OCI-LY7 (cell line): ENCODE measurements around the gene EMC8. TPM values are rescaled to one million over a fixed set of nuclear protein-coding genes. Genes with fewer than 3 reads are reported as not detected.
"Not testable (repeated sequence)": the region's sequence is repeated elsewhere in the genome, so short reads cannot be mapped to it uniquely, and the experiment has no call there.

Source experiments
- BruUV-seq: library from RNA; stranded (reverse); fragments of 400-500 nt; replicated peaks from 2 replicates; lab custom pipeline; 2021; lab: Mats Ljungman, UMichigan
- CTCF ChIA-PET: fragments of 300-600 bp; sonication (Branson Sonifier 250); formaldehyde crosslinking; loops from one replicate; lab custom pipeline; 2022; ENCODE audit warnings: antibody characterized with exemption; ENCODE audit not compliant: unreplicated experiment; lab: Charles Lee
- POLR2A ChIA-PET: fragments of 300-600 bp; sonication (Branson Sonifier 250); formaldehyde crosslinking; loops from one replicate; lab custom pipeline; 2022; ENCODE audit warnings: antibody characterized with exemption; lab: Charles Lee
- DNase-seq: peaks from one replicate; pipeline ENCODE4 v3.0.0-alpha.2; 2015; ENCODE audit warnings: low spot score
- H2AFZ ChIP-seq: fragments of 200-600 bp; sonication (generic), shearing (Covaris generic); 2 replicates; pipeline ENCODE4 v1.6.1; 2014; ENCODE audit warnings: mild to moderate bottlenecking, antibody characterized with exemption, low read length, moderate library complexity
- H3K27ac ChIP-seq: fragments of 200-600 bp; sonication (generic); 2 replicates; pipeline ENCODE4 v1.5.1; 2014; ENCODE audit warnings: mixed run types, low read depth, mild to moderate bottlenecking, moderate library complexity, low read length, inconsistent platforms; ENCODE audit not compliant: poor library complexity, severe bottlenecking
- H3K36me3 ChIP-seq: fragments of 200-600 bp; sonication (generic); 2 replicates; pipeline ENCODE4 v1.6.1; 2014; ENCODE audit warnings: mild to moderate bottlenecking, antibody characterized with exemption, low read length, moderate library complexity, mixed read lengths; ENCODE audit not compliant: insufficient read depth
- H3K4me1 ChIP-seq: fragments of 200-600 bp; sonication (generic); 2 replicates; pipeline ENCODE4 v1.5.1; 2014; ENCODE audit warnings: mild to moderate bottlenecking, low read length; ENCODE audit not compliant: insufficient read depth, poor library complexity, severe bottlenecking
- H3K4me2 ChIP-seq: fragments of 200-600 bp; sonication (generic); 2 replicates; pipeline ENCODE4 v1.6.1; 2014; ENCODE audit warnings: mild to moderate bottlenecking, low read length
- H3K4me3 ChIP-seq: fragments of 200-600 bp; sonication (generic); 2 replicates; pipeline ENCODE4 v1.5.1; 2014; ENCODE audit warnings: mild to moderate bottlenecking, low read depth, low read length; ENCODE audit not compliant: poor library complexity, severe bottlenecking
- H3K79me2 ChIP-seq: fragments of 200-600 bp; sonication (generic); 2 replicates; pipeline ENCODE4 v1.6.1; 2016; ENCODE audit warnings: low read depth, mild to moderate bottlenecking, low read length, moderate library complexity, mixed read lengths; ENCODE audit not compliant: insufficient read depth
- H3K9me2 ChIP-seq: fragments of 200-600 bp; sonication (generic); 2 replicates; pipeline ENCODE4 v1.6.1; 2016; ENCODE audit warnings: mild to moderate bottlenecking, low read length, mixed read lengths; ENCODE audit not compliant: insufficient read depth
- H3K9me3 ChIP-seq: fragments of 200-600 bp; sonication (generic); 2 replicates; pipeline ENCODE4 v1.6.1; 2014; ENCODE audit warnings: mild to moderate bottlenecking, mixed run types, low read length, mixed read lengths
- H4K20me1 ChIP-seq: fragments of 200-600 bp; sonication (generic); 2 replicates; pipeline ENCODE4 v1.6.1; 2014; ENCODE audit warnings: mild to moderate bottlenecking, antibody characterized with exemption, low read length, moderate library complexity, mixed read lengths; ENCODE audit not compliant: insufficient read depth
- CTCF ChIP-seq: fragments of 200-600 bp; sonication (generic); conservative IDR thresholded peaks from 2 replicates; pipeline ENCODE4 v1.5.1; 2014; ENCODE audit warnings: mild to moderate bottlenecking, antibody characterized with exemption, low read length, moderate library complexity, mixed read lengths
- EZH2phosphoT487 ChIP-seq: fragments of 200-600 bp; sonication (generic); IDR thresholded peaks from 2 replicates; pipeline ENCODE4 v1.6.1; 2018; ENCODE audit warnings: low read depth, borderline replicate concordance, mild to moderate bottlenecking, mixed run types, antibody characterized with exemption, low read length, moderate library complexity, mixed read lengths
- intact Hi-C: fragments of 100-400 bp; cut with micrococcal nuclease; formaldehyde crosslinking; loops from one replicate; pipeline ENCODE4 v1.10.0; 2022; ENCODE audit not compliant: unreplicated experiment
- total RNA-seq, 2 experiments: library from RNA; depleted of rRNA in 1 of 2; stranded (reverse); fragments of >200 nt in 1 of 2; shearing (Covaris generic) in 1 of 2; gene quantifications; 2 replicates each; pipeline ENCODE4 v1.2.3, GENCODE V29; 2014 to 2022

EMC8 gene
- total RNA-seq, 2 experiments from 2014 or later: 47.5 to 54.0 TPM

GRCh38 chr16:85839681-85840240, 40.4 kb upstream of the EMC8 start:
- Histone ChIP-seq H4K20me1 (no peaks in the 10 kb centered on the region), H3K36me3 (no peaks in the 10 kb centered on the region), H3K4me2 (no peak overlapping the region), H3K9me2 (no peaks in the 10 kb centered on the region), H3K9me3 (no peaks in the 10 kb centered on the region), H3K27ac (no peak overlapping the region), H3K4me1 (no peaks in the 10 kb centered on the region), H2AFZ (no peak overlapping the region), H3K79me2 (no peaks in the 10 kb centered on the region), H3K4me3 (no peak overlapping the region)
- intact Hi-C loops: no loop called here
- no peak for TF ChIP-seq EZH2phosphoT487
- no peak for TF ChIP-seq CTCF
- BruUV-seq: no TSS peak
- DNase-seq: no peak
- POLR2A ChIA-PET: no interaction called here
- CTCF ChIA-PET: no interaction called here

- BruUV-seq: no TSS peak
- H3K4me2 ChIP-seq: no peak overlapping the region
- no peak overlapping the region for H2AFZ ChIP-seq
- POLR2A ChIA-PET: no interaction called here
- H3K27ac ChIP-seq: no peak overlapping the region
- no peaks in the 10 kb centered on the region for H3K79me2 ChIP-seq
- H4K20me1 ChIP-seq: no peaks in the 10 kb centered on the region
- intact Hi-C loops: no loop called here
- H3K9me3 ChIP-seq: no peaks in the 10 kb centered on the region
- H3K4me1 ChIP-seq: no peaks in the 10 kb centered on the region
- no peak for DNase-seq
- TF ChIP-seq EZH2phosphoT487 (no peak), CTCF (no peak)
- H3K9me2 ChIP-seq: no peaks in the 10 kb centered on the region
- CTCF ChIA-PET: no interaction called here
- no peak overlapping the region for H3K4me3 ChIP-seq
- H3K36me3 ChIP-seq: no peaks in the 10 kb centered on the region
These were observed 39.7 kb upstream of the EMC8 start for GRCh38 chr16:85838876-85839585.

- no peaks in the 10 kb centered on the region for H3K9me2 ChIP-seq
- POLR2A ChIA-PET: no interaction called here
- H3K27ac ChIP-seq: no peak overlapping the region
- no peaks in the 10 kb centered on the region for H4K20me1 ChIP-seq
- no TSS peak for BruUV-seq
- no peaks in the 10 kb centered on the region for H3K9me3 ChIP-seq
- H3K4me2 ChIP-seq: no peak overlapping the region
- CTCF ChIA-PET: no interaction called here
- H2AFZ ChIP-seq: no peak overlapping the region
- H3K36me3 ChIP-seq: no peaks in the 10 kb centered on the region
- H3K4me3 ChIP-seq: no peak overlapping the region
- no peak for DNase-seq
- intact Hi-C loops: no loop called here
- no peak for TF ChIP-seq CTCF
- TF ChIP-seq EZH2phosphoT487: no peak
- no peaks in the 10 kb centered on the region for H3K79me2 ChIP-seq
- no peaks in the 10 kb centered on the region for H3K4me1 ChIP-seq
These were observed 39.0 kb upstream of the EMC8 start for GRCh38 chr16:85838381-85838780.

- intact Hi-C loops, H4K20me1 ChIP-seq, H3K4me3 ChIP-seq, CTCF ChIA-PET, H3K79me2 ChIP-seq, H3K4me2 ChIP-seq, H2AFZ ChIP-seq, DNase-seq, H3K9me2 ChIP-seq, H3K27ac ChIP-seq, H3K36me3 ChIP-seq, BruUV-seq, H3K4me1 ChIP-seq, POLR2A ChIA-PET, H3K9me3 ChIP-seq: not testable (repeated sequence)
These were observed 38.3 kb upstream of the EMC8 start for GRCh38 chr16:85837654-85838053.
